Muscle of arm (tissue), 12 donors: ENCODE data around the gene EFCAB3. TPM values are rescaled to one million over a fixed set of nuclear protein-coding genes. Genes with fewer than 3 reads are reported as not detected.
"Not testable (repeated sequence)": the region's sequence is repeated elsewhere in the genome, so short reads cannot be mapped to it uniquely, and the experiment has no call there.

Experiments
- DNase-seq: peaks from one replicate; pipeline ENCODE4 v3.0.0-alpha.2; 2013
- polyA plus RNA-seq, 12 donors: library from polyadenylated mRNA; unstranded; fragments of 120-200 nt; gene quantifications; one replicate each; pipeline ENCODE4 v1.2.1, GENCODE V29; 2013; ENCODE audit not compliant: insufficient read length in 12 of 12

Gene EFCAB3
- polyA plus RNA-seq, 12 donors = 0.08 to 0.19 (median 0.17) TPM; not detected in 9

GRCh38 chr17:62464422-62464821, 84.1 kb downstream of the EFCAB3 start:
- DNase-seq = not testable (repeated sequence)

- not testable (repeated sequence) for DNase-seq
Measured at GRCh38 chr17:62465271-62465670, 84.9 kb downstream of the EFCAB3 start.

Other genes starting within 250 kb of the EFCAB3 start
- 100 to 1,000 TPM in 1 of 12 donors, 10 to 100 TPM in 11; 13.5 to 173 (median 17.7) TPM for gene METTL2A, start 43.3 kb downstream of the EFCAB3 start, polyA plus RNA-seq
- 10 to 100 TPM in 11 of 12 donors, not detected in 1; 42.9 to 65.0 (median 51.0) TPM for gene TLK2, start 98.3 kb downstream of the EFCAB3 start, polyA plus RNA-seq
- 100 to 1,000 TPM; 105 to 196 (median 128) TPM for gene MRC2, start 247.1 kb downstream of the EFCAB3 start, polyA plus RNA-seq